GM19397 (cell line): ENCODE results near the gene SH3BP5L.

Experiments
- ATAC-seq: cut with Tn5 transposase; IDR thresholded peaks from one replicate; pipeline ENCODE4 v1.9.1; 2021; ENCODE audit warnings: mild to moderate bottlenecking, moderate library complexity; ENCODE audit not compliant: unreplicated experiment

SH3BP5L gene

GRCh38 chr1:248782416-248783141 lies 43.1 kb downstream of the SH3BP5L start:
- no peak for ATAC-seq

- no peak for ATAC-seq
Measured at GRCh38 chr1:248779350-248779749, 46.4 kb downstream of the SH3BP5L start.

- no peak for ATAC-seq
Measured at GRCh38 chr1:248778906-248779305, 46.8 kb downstream of the SH3BP5L start.

- no peak for ATAC-seq
Measured at GRCh38 chr1:248776991-248777390, 48.7 kb downstream of the SH3BP5L start.

- no peak for ATAC-seq
Measured at GRCh38 chr1:248775441-248775840, 50.3 kb downstream of the SH3BP5L start.
